Prostate gland (tissue), 2 donors: ENCODE results near the gene GTF2A1L. TPM values are rescaled to one million over a fixed set of nuclear protein-coding genes. Genes with fewer than 3 reads are reported as not detected.

ENCODE experiments used
- DNase-seq: peaks from one replicate; pipeline ENCODE4 v3.0.0-alpha.2; 2019; ENCODE audit warnings: low spot score
- H3K27ac ChIP-seq, 2 donors: fragments of 200-600 bp; sonication (generic); 2 replicates each; pipeline ENCODE4 v1.5.1; 2017 to 2019
- H3K27me3 ChIP-seq: fragments of 200-600 bp; sonication (generic); replicated peaks from 2 replicates; pipeline ENCODE4 v1.5.1; 2019; ENCODE audit not compliant: insufficient read depth
- H3K36me3 ChIP-seq, 2 donors: fragments of 200-600 bp; sonication (generic); 1 replicate in 1 of 2; 2 replicates in 1 of 2; pipeline versions ENCODE4 v1.5.1 to v1.8.1; 2017 to 2019
- H3K4me1 ChIP-seq: fragments of 200-600 bp; sonication (generic); replicated peaks from 2 replicates; pipeline ENCODE4 v1.5.1; 2019
- H3K4me3 ChIP-seq, 2 donors: fragments of 200-600 bp; sonication (generic); 2 replicates each; pipeline ENCODE4 v1.5.1; 2017 to 2019
- H3K9me3 ChIP-seq: fragments of 200-600 bp; sonication (generic); 2 replicates; pipeline ENCODE4 v1.5.1; 2017
- POLR2A ChIP-seq: fragments of 450-650 bp; IDR thresholded peaks from one replicate; pipeline ENCODE4 v1.6.1; 2016; ENCODE audit warnings: antibody characterized with exemption, mild to moderate bottlenecking
- POLR2AphosphoS5 ChIP-seq: sonication (generic); formaldehyde crosslinking; IDR thresholded peaks from one replicate; pipeline ENCODE4 v1.6.1; 2017; ENCODE audit warnings: antibody characterized with exemption
- WGBS: methylation state at CpG from one replicate; pipeline ENCODE4 v1.1.5; 2018; 5-methylcytosine and 5-hydroxymethylcytosine counted together
- intact Hi-C: fragments of 100-400 bp; cut with DNase I; formaldehyde crosslinking; loops from one replicate; pipeline ENCODE4 v1.14.2; 2022
- total RNA-seq, 2 donors: library from RNA; depleted of rRNA; stranded (reverse); fragments of >200 nt; gene quantifications; one replicate each; pipeline ENCODE4 v1.1.0, GENCODE V29; 2016
- TF ChIP-seq, protein P1 (sequence below), 4 experiments: fragments of 200-600 bp in 2 of 4; fragments of 450-650 bp in 2 of 4; sonication (generic) in 2 of 4; IDR thresholded peaks; 1 replicate in 3 of 4; 2 replicates in 1 of 4; pipeline ENCODE4 v1.5.1; 2016 to 2019; ENCODE audit warnings: antibody characterized with exemption in 4 of 4, mild to moderate bottlenecking in 2 of 4, moderate library complexity in 2 of 4

The GTF2A1L gene
- total RNA-seq, 2 donors from 2014 or later, result 0.68 to 3.6 TPM

DNA sequence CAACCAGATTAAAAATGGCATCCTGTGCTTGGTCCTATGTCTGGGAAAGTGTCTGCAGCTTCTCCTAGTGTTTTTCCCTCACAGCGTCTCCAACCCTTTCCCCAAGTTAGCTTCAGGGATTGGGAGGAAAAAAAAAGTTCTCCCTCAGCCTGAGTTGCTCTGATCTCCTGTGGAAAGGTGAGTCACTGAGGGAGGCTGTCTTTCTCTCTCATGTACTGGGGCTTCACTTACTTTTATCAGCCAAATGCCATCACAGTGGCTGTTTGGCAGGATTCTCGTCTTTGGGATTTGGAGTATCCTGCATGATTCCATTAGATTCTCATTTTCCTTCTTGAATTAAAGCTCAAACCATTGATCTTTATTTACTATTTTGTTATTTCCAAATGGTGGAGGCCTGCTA is 18.1 kb downstream of the GTF2A1L start:
- TF ChIP-seq POLR2AphosphoS5 (no peak), POLR2A (no peak)
- TF ChIP-seq, protein P1, sequence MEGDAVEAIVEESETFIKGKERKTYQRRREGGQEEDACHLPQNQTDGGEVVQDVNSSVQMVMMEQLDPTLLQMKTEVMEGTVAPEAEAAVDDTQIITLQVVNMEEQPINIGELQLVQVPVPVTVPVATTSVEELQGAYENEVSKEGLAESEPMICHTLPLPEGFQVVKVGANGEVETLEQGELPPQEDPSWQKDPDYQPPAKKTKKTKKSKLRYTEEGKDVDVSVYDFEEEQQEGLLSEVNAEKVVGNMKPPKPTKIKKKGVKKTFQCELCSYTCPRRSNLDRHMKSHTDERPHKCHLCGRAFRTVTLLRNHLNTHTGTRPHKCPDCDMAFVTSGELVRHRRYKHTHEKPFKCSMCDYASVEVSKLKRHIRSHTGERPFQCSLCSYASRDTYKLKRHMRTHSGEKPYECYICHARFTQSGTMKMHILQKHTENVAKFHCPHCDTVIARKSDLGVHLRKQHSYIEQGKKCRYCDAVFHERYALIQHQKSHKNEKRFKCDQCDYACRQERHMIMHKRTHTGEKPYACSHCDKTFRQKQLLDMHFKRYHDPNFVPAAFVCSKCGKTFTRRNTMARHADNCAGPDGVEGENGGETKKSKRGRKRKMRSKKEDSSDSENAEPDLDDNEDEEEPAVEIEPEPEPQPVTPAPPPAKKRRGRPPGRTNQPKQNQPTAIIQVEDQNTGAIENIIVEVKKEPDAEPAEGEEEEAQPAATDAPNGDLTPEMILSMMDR (IDR thresholded peaks at IDR 0.05), result no peak
- Histone ChIP-seq H3K27me3 (no peaks in the 10 kb centered on the region), H3K27ac (no peak overlapping the region), H3K9me3 (no peaks in the 10 kb centered on the region), H3K36me3 (no peaks in the 10 kb centered on the region), H3K4me3 (no peak overlapping the region), H3K4me1 (no peaks in the 10 kb centered on the region)
- WGBS, result 76% methylated on average over 2 of the region's 2 CpGs
- DNase-seq, result no peak
- intact Hi-C loops, result no loop called here

DNA sequence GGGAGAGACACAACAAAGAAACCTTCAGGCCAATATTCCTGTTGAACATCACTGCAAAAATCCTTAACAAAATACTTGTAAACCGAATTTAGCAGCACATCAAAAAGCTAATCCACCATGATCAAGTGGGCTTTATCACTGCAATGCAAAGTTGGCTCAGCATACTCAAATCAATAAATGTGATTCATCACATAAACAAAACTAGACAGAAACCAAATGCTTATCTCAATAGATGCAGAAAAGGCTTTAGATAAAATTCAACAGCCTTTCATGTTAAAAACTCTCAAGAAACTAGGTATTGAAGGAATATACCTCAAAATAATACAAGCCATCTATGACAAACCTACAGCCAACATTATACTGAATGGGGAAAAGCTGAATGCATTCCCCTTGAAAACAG is 20.6 kb downstream of the GTF2A1L start:
- H3K4me3 ChIP-seq, result no peak overlapping the region
- no peaks in the 10 kb centered on the region for H3K4me1 ChIP-seq
- TF ChIP-seq POLR2AphosphoS5 (no peak), POLR2A (no peak)
- TF ChIP-seq, protein P1 (IDR thresholded peaks at IDR 0.05), result no peak
- WGBS, result 78% methylated on average over 1 of the region's 1 CpG
- H3K36me3 ChIP-seq, result no peaks in the 10 kb centered on the region
- intact Hi-C loops, result no loop called here
- H3K27me3 ChIP-seq, result no peaks in the 10 kb centered on the region
- no peak overlapping the region for H3K27ac ChIP-seq
- no peaks in the 10 kb centered on the region for H3K9me3 ChIP-seq
- DNase-seq, result no peak

DNA sequence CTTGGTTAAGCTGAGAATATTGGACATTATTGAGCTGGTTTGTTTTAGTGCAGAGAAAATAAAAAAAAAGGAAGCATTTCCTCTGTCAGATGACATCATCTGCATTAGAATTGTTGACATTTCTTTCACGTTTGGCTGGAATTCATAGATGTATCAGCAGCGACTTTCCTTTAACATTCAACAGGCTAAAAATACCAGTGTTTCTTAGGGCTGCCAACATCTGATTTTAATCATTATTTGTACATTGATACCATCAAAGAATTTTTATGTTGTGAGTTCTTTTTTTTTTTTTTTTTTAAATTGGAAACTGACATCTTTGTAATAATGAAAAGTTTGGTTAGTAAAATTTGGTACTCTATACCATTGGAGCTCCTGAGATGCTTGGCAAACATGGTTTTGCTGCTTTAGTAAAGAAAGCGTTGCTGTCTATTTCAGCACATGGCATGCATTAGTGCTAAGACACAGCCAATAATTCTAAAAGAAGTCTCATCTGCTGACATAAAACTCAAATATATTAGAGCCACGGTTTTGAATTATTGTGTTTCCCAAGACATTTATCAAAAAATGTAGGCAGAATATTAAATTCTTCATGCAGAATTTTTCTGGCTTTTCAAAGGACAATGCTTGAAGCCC is 33.6 kb downstream of the GTF2A1L start:
- TF ChIP-seq, protein P1 (IDR thresholded peaks at IDR 0.05), result no peak
- TF ChIP-seq POLR2A (no peak), POLR2AphosphoS5 (no peak)
- H3K4me3 ChIP-seq, result no peak overlapping the region
- H3K27me3 ChIP-seq, result no peaks in the 10 kb centered on the region
- H3K4me1 ChIP-seq, result no peaks in the 10 kb centered on the region
- no peak for DNase-seq
- intact Hi-C loops, result no loop called here
- 17% methylated on average over 4 of the region's 4 CpGs for WGBS
- H3K27ac ChIP-seq, result no peak overlapping the region
- no peaks in the 10 kb centered on the region for H3K9me3 ChIP-seq
- H3K36me3 ChIP-seq, result no peaks in the 10 kb centered on the region

DNA sequence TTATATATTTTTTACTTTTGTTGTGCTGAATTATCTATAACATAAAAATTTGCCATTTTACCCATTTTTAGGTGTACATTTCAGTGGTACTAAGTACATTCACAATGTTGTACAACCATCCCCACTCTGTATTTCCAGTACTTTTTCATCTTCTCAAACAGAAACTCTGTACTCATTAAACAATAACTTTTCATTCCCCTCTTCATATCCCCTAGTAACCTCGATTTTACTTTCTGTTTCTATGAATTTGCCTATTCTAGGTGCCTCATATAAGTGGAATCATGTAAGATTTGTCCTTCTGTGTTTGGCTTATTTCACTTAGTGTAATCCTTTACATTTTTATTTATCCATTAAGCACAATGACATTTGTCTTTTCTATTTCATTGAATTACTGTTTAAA is 51.3 kb downstream of the GTF2A1L start:
- intact Hi-C loops, result no loop called here
- H3K27me3 ChIP-seq, result no peaks in the 10 kb centered on the region
- no peak for DNase-seq
- no peaks in the 10 kb centered on the region for H3K4me1 ChIP-seq
- no peak overlapping the region for H3K4me3 ChIP-seq
- no peak for TF ChIP-seq POLR2A
- TF ChIP-seq, protein P1 (IDR thresholded peaks at IDR 0.05), result no peak
- no peak for TF ChIP-seq POLR2AphosphoS5
- no peaks in the 10 kb centered on the region for H3K9me3 ChIP-seq
- WGBS, result 82% methylated on average over 1 of the region's 1 CpG
- H3K27ac ChIP-seq, result no peak overlapping the region
- H3K36me3 ChIP-seq, result no peaks in the 10 kb centered on the region

DNA sequence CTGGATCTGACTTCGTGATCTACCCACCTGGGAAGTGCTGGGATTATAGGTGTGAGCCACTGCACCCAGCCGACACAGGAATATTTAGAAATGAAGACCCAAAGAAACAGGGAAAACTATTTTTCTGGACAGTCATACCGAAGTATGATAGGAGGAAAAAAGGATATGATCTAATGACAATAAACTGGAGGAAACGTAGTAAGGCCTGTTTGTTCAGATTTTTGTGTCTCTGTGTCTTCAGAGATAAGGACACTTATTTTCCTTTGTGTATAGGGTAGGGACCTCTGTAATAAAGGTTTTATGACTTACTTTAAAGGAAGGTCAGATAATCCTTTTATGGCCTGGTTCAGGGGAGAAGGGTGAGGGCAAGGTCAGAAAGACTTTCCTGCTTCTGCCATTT is 55.9 kb downstream of the GTF2A1L start:
- Histone ChIP-seq H3K27ac (no peak overlapping the region), H3K4me1 (no peaks in the 10 kb centered on the region), H3K27me3 (no peaks in the 10 kb centered on the region), H3K36me3 (no peaks in the 10 kb centered on the region), H3K4me3 (no peak overlapping the region), H3K9me3 (no peaks in the 10 kb centered on the region)
- no peak for DNase-seq
- WGBS, result 67% methylated on average over 4 of the region's 4 CpGs
- intact Hi-C loops, result no loop called here
- TF ChIP-seq POLR2AphosphoS5 (no peak), POLR2A (no peak)
- TF ChIP-seq, protein P1 (IDR thresholded peaks at IDR 0.05), result no peak
